HCT116 (cell line): ENCODE results near the gene GSG1L. TPM values are rescaled to one million over a fixed set of nuclear protein-coding genes. Genes with fewer than 3 reads are reported as not detected.

Source experiments
- ATAC-seq: fragments of 200-7000 bp; cut with Tn5 transposase; 2 replicates; pipeline ENCODE4 v1.9.1; 2020; ENCODE audit warnings: mild to moderate bottlenecking, moderate library complexity
- BruUV-seq: library from RNA; stranded (reverse); fragments of 400-500 nt; replicated peaks from 2 replicates; lab custom pipeline; 2021; lab: Mats Ljungman, UMichigan
- CTCF ChIA-PET: fragments of 300-600 bp; sonication (Branson Sonifier 250); formaldehyde crosslinking; loops from one replicate; lab custom pipeline; 2021; ENCODE audit warnings: antibody characterized with exemption; lab: Charles Lee
- POLR2A ChIA-PET: fragments of 300-600, 350-600 bp; sonication (Branson Sonifier 250); formaldehyde crosslinking; loops from one replicate; lab custom pipeline; 2021; ENCODE audit warnings: antibody characterized with exemption; lab: Charles Lee
- RAD21 ChIA-PET, 2 experiments: fragments of 300-600 bp; sonication (Branson Sonifier 250); formaldehyde crosslinking; loops; one replicate each; lab custom pipeline; 2023; ENCODE audit warnings: low total read pairs in 2 of 2; ENCODE audit not compliant: uncharacterized antibody in 2 of 2, unreplicated experiment in 2 of 2, low non-redundant PET in 1 of 2; lab: Charles Lee
- DNase-seq: peaks from one replicate; pipeline ENCODE4 v3.0.0-alpha.2; 2010; ENCODE audit warnings: low read depth, low spot score
- H2AFZ ChIP-seq: fragments of 200-600 bp; shearing (Covaris generic), sonication (generic); 2 replicates; pipeline ENCODE4 v1.6.1; 2017; ENCODE audit warnings: low read depth, mixed run types, mixed read lengths, antibody characterized with exemption, low read length; ENCODE audit not compliant: poor library complexity, severe bottlenecking
- H3K27ac ChIP-seq: 2 replicates; pipeline ENCODE4 v1.5.1; 2012; ENCODE audit warnings: low read depth, low read length
- H3K27me3 ChIP-seq: fragments of 200-600 bp; sonication (generic); 2 replicates; pipeline ENCODE4 v1.6.1; 2016; ENCODE audit warnings: mixed run types, low read length, mixed read lengths; ENCODE audit not compliant: insufficient read depth
- H3K36me3 ChIP-seq, 2 experiments: fragments of 200-500 bp in 1 of 2; fragments of 200-600 bp in 1 of 2; sonication (Bioruptor generic) in 1 of 2; sonication (generic) in 1 of 2; 2 replicates each; pipeline versions ENCODE4 v1.5.1 to v1.6.1; 2014 to 2016; ENCODE audit warnings: low read length in 2 of 2, inconsistent platforms in 1 of 2, mixed read lengths in 1 of 2, mixed run types in 1 of 2; ENCODE audit not compliant: insufficient read depth in 2 of 2, control insufficient read depth in 1 of 2
- H3K4me1 ChIP-seq, 2 experiments: fragments of 200-600 bp in 1 of 2; sonication (generic) in 1 of 2; 2 replicates each; pipeline versions ENCODE4 v1.5.1 to v1.6.1; 2012 to 2017; ENCODE audit warnings: low read length in 2 of 2, inconsistent platforms in 1 of 2, mild to moderate bottlenecking in 1 of 2, mixed read lengths in 1 of 2, mixed run types in 1 of 2, moderate library complexity in 1 of 2; ENCODE audit not compliant: insufficient read depth in 2 of 2, control insufficient read depth in 1 of 2
- H3K4me2 ChIP-seq: fragments of 200-600 bp; sonication (generic); 2 replicates; pipeline ENCODE4 v1.6.1; 2017; ENCODE audit warnings: mixed run types, low read length, mixed read lengths
- H3K4me3 ChIP-seq, 2 experiments: fragments of 200-600 bp in 1 of 2; sonication (generic) in 1 of 2; replicated peaks in 1 of 2; 2 replicates each; pipeline ENCODE4 v1.5.1; 2011 to 2016; ENCODE audit warnings: low read length in 2 of 2, control low read depth in 1 of 2, low read depth in 1 of 2, mild to moderate bottlenecking in 1 of 2, mixed read lengths in 1 of 2, mixed run types in 1 of 2
- H3K79me2 ChIP-seq: fragments of 200-600 bp; sonication (generic); 2 replicates; pipeline ENCODE4 v1.6.1; 2017; ENCODE audit warnings: mild to moderate bottlenecking, mixed run types, low read length, moderate library complexity, mixed read lengths; ENCODE audit not compliant: insufficient read depth
- H3K9ac ChIP-seq: fragments of 200-600 bp; sonication (generic); 2 replicates; pipeline ENCODE4 v1.6.1; 2016; ENCODE audit warnings: low read length, mixed read lengths
- H3K9me2 ChIP-seq: fragments of 200-600 bp; sonication (generic), shearing (Covaris generic); 2 replicates; pipeline ENCODE4 v1.6.1; 2017; ENCODE audit warnings: mixed run types, mild to moderate bottlenecking, moderate library complexity; ENCODE audit not compliant: insufficient read depth
- H3K9me3 ChIP-seq, 2 experiments: fragments of 200-500 bp in 1 of 2; fragments of 200-600 bp in 1 of 2; sonication (Bioruptor generic) in 1 of 2; sonication (generic) in 1 of 2; 2 replicates each; pipeline ENCODE4 v1.6.1; 2014 to 2017; ENCODE audit warnings: low read length in 2 of 2, mixed read lengths in 2 of 2, inconsistent platforms in 1 of 2, low read depth in 1 of 2, mild to moderate bottlenecking in 1 of 2, mixed run types in 1 of 2, moderate library complexity in 1 of 2; ENCODE audit not compliant: control insufficient read depth in 1 of 2, insufficient read depth in 1 of 2
- H4K20me1 ChIP-seq: fragments of 200-600 bp; sonication (generic), shearing (Covaris generic); 2 replicates; pipeline ENCODE4 v1.6.1; 2017; ENCODE audit warnings: mixed run types, mild to moderate bottlenecking, moderate library complexity; ENCODE audit not compliant: insufficient read depth
- CBX3 ChIP-seq: IDR thresholded peaks from 2 replicates; pipeline ENCODE4 v1.6.1; 2012; ENCODE audit warnings: low read depth
- CEBPB ChIP-seq: IDR thresholded peaks from 2 replicates; pipeline ENCODE4 v1.6.1; 2012; ENCODE audit warnings: low read depth
- EGR1 ChIP-seq: IDR thresholded peaks from 2 replicates; pipeline ENCODE4 v1.6.1; 2012; ENCODE audit warnings: low read depth
- EZH2 ChIP-seq: fragments of 200-600 bp; sonication (generic); IDR thresholded peaks from 2 replicates; pipeline ENCODE4 v1.6.1; 2017; ENCODE audit warnings: antibody characterized with exemption, mixed run types
- EZH2phosphoT487 ChIP-seq: fragments of 200-600 bp; IDR thresholded peaks from 2 replicates; pipeline ENCODE4 v1.6.1; 2018; ENCODE audit warnings: antibody characterized with exemption, borderline replicate concordance
- FOSL1 ChIP-seq: IDR thresholded peaks from 2 replicates; pipeline ENCODE4 v1.6.1; 2012; ENCODE audit warnings: low read depth
- JUND ChIP-seq: IDR thresholded peaks from 2 replicates; pipeline ENCODE4 v1.6.1; 2012
- POLR2AphosphoS5 ChIP-seq: IDR thresholded peaks from 2 replicates; pipeline ENCODE4 v1.6.1; 2011; ENCODE audit warnings: mild to moderate bottlenecking, low read depth, low read length, moderate library complexity
- RAD21 ChIP-seq: IDR thresholded peaks from 2 replicates; pipeline ENCODE4 v1.6.1; 2012; ENCODE audit warnings: low read depth, mild to moderate bottlenecking
- SIN3A ChIP-seq: IDR thresholded peaks from 2 replicates; pipeline ENCODE4 v1.6.1; 2012; ENCODE audit warnings: low read depth
- SP1 ChIP-seq: IDR thresholded peaks from 2 replicates; pipeline ENCODE4 v1.6.1; 2012; ENCODE audit warnings: low read depth
- SRF ChIP-seq: IDR thresholded peaks from 2 replicates; pipeline ENCODE4 v1.6.1; 2012; ENCODE audit warnings: low read depth
- TCF7L2 ChIP-seq: IDR thresholded peaks from 2 replicates; pipeline ENCODE4 v1.7.0; 2011; ENCODE audit warnings: borderline replicate concordance, inconsistent platforms; ENCODE audit not compliant: insufficient read depth, insufficient read length; ENCODE audit errors: extremely low read depth
- YY1 ChIP-seq: IDR thresholded peaks from 2 replicates; pipeline ENCODE4 v1.6.1; 2011; ENCODE audit warnings: low read length, low read depth, moderate library complexity, mild to moderate bottlenecking; ENCODE audit not compliant: insufficient replicate concordance; ENCODE audit errors: extremely low read depth
- ZFX ChIP-seq: fragments of 450-650 bp; IDR thresholded peaks from 2 replicates; pipeline ENCODE4 v1.6.1; 2017
- intact Hi-C: fragments of 100-400 bp; cut with micrococcal nuclease; formaldehyde crosslinking; loops from 2 replicates; pipeline ENCODE4 v1.10.0; 2022
- total RNA-seq: library from RNA; stranded (reverse); gene quantifications from one replicate; pipeline ENCODE4 v1.2.1, GENCODE V29; 2021; ENCODE audit not compliant: unreplicated experiment
- TF ChIP-seq, protein P1 (sequence below): IDR thresholded peaks from 2 replicates; pipeline ENCODE4 v1.6.1; 2011; ENCODE audit warnings: mild to moderate bottlenecking, low read length, moderate library complexity; ENCODE audit not compliant: insufficient replicate concordance; ENCODE audit errors: extremely low read depth
- TF ChIP-seq, protein P2 (sequence below): IDR thresholded peaks from 2 replicates; pipeline ENCODE4 v1.6.1; 2012
- TF ChIP-seq, protein P3 (sequence below), 3 experiments: fragments of 200-600 bp in 1 of 3; sonication (generic) in 1 of 3; IDR thresholded peaks in 2 of 3; conservative IDR thresholded peaks in 1 of 3; 2 replicates each; pipeline ENCODE4 v1.5.1; 2012 to 2017; ENCODE audit warnings: low read depth in 2 of 3, low read length in 2 of 3, antibody characterized with exemption in 1 of 3, borderline replicate concordance in 1 of 3, control low read depth in 1 of 3, mild to moderate bottlenecking in 1 of 3, mixed read lengths in 1 of 3, mixed run types in 1 of 3, moderate library complexity in 1 of 3; ENCODE audit not compliant: insufficient read depth in 1 of 3

The GSG1L gene
- total RNA-seq, 1 experiment from 2014 or later = not detected

DNA sequence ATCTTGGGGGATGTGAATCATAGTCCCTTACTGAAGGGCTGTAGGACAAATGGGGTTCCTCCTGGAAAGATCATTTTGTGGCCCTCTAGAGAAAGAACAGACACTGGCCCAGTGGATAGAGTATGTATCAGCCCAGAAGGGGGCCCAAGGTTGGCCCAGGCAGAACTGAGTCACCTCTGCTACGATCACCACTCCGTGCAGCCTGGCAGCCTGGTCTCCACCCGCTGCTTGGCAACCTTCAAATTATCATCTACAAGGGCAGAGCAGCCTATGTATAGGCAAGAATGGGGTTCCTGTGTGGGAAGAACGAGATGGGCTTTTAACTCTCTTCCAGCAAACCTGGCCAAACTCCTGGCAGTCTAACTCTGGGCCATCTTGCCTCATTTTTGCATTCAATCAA is 61.9 kb downstream of the GSG1L start:
- BruUV-seq = no TSS peak
- ATAC-seq = no peak
- DNase-seq = no peak
- H3K4me1 ChIP-seq = no peaks in the 10 kb centered on the region
- ChIA-PET RAD21 (no interaction called here), CTCF (no interaction called here), POLR2A (no interaction called here)
- H3K4me2 ChIP-seq = no peak overlapping the region
- no peak overlapping the region for H3K9ac ChIP-seq
- no peaks in the 10 kb centered on the region for H3K36me3 ChIP-seq
- intact Hi-C loops = no loop called here
- no peak overlapping the region for H3K4me3 ChIP-seq
- TF ChIP-seq ZFX (no peak), SIN3A (no peak), RAD21 (no peak), CEBPB (no peak), EGR1 (no peak), SRF (no peak), EZH2phosphoT487 (no peak), POLR2AphosphoS5 (no peak), TCF7L2 (no peak), YY1 (no peak), JUND (no peak), EZH2 (no peak), FOSL1 (no peak), CBX3 (no peak), SP1 (no peak)
- TF ChIP-seq, protein P1, sequence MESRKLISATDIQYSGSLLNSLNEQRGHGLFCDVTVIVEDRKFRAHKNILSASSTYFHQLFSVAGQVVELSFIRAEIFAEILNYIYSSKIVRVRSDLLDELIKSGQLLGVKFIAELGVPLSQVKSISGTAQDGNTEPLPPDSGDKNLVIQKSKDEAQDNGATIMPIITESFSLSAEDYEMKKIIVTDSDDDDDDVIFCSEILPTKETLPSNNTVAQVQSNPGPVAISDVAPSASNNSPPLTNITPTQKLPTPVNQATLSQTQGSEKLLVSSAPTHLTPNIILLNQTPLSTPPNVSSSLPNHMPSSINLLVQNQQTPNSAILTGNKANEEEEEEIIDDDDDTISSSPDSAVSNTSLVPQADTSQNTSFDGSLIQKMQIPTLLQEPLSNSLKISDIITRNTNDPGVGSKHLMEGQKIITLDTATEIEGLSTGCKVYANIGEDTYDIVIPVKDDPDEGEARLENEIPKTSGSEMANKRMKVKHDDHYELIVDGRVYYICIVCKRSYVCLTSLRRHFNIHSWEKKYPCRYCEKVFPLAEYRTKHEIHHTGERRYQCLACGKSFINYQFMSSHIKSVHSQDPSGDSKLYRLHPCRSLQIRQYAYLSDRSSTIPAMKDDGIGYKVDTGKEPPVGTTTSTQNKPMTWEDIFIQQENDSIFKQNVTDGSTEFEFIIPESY = no peak
- TF ChIP-seq, protein P2, sequence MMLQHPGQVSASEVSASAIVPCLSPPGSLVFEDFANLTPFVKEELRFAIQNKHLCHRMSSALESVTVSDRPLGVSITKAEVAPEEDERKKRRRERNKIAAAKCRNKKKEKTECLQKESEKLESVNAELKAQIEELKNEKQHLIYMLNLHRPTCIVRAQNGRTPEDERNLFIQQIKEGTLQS = no peak
- TF ChIP-seq, protein P3, sequence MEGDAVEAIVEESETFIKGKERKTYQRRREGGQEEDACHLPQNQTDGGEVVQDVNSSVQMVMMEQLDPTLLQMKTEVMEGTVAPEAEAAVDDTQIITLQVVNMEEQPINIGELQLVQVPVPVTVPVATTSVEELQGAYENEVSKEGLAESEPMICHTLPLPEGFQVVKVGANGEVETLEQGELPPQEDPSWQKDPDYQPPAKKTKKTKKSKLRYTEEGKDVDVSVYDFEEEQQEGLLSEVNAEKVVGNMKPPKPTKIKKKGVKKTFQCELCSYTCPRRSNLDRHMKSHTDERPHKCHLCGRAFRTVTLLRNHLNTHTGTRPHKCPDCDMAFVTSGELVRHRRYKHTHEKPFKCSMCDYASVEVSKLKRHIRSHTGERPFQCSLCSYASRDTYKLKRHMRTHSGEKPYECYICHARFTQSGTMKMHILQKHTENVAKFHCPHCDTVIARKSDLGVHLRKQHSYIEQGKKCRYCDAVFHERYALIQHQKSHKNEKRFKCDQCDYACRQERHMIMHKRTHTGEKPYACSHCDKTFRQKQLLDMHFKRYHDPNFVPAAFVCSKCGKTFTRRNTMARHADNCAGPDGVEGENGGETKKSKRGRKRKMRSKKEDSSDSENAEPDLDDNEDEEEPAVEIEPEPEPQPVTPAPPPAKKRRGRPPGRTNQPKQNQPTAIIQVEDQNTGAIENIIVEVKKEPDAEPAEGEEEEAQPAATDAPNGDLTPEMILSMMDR (IDR thresholded peaks at IDR 0.05 in 2 of 3, conservative IDR thresholded peaks at IDR 0.05 in 1 of 3; ENCODE audit: borderline replicate concordance in 1 of 3, insufficient read depth in 1 of 3, low read depth in 2 of 3, low read length in 2 of 3) = no peak
- no peaks in the 10 kb centered on the region for H4K20me1 ChIP-seq
- H2AFZ ChIP-seq = no peak overlapping the region
- 0 out of 2 replicates have a peak, but pooled peaks cover under 1% of the 10 kb centered on the region for H3K27me3 ChIP-seq
- no peaks in the 10 kb centered on the region for H3K9me3 ChIP-seq
- H3K9me2 ChIP-seq = no peaks in the 10 kb centered on the region
- H3K79me2 ChIP-seq = no peaks in the 10 kb centered on the region
- no peak overlapping the region for H3K27ac ChIP-seq
